ENCODE data around the gene PIANP.

DNA sequence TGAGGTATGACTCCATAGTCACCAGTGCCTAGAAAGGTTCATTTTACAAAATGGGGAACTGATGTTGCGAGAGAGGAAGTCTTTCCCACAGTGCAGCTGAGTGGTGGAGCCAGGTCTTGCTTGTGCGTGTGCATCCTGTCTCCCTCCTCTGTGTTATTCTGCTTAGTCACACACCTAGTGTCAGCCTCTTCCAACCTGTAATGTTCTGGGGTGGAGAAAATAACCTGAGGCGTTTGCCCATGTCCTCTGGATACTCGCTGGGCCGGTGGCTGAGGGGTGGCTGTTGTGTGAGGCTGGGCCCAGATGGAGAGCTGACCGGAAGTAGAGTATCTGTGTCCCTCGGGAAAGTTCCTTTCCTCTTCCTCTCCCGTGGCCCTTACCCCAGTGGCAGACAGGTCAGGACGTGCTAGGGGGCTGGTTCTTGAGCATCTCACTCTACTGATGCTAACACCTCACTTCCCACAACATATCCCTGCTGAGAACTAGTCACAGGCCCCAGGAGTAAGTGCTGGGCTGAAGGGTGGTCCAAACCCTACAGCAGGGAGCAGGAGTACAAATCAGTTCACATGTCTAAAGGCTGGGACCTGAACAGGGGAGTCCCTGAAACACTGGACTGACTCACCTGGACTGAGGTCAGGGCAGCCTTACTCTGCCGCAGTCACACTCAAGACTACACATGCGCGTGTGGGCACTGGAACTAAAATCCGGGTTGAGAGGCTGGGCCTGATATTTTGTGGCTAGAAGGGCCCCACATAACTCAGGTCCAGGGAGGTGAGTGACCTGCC lies 45.3 kb upstream of the PIANP start:
- TF ChIP-seq, protein P1, sequence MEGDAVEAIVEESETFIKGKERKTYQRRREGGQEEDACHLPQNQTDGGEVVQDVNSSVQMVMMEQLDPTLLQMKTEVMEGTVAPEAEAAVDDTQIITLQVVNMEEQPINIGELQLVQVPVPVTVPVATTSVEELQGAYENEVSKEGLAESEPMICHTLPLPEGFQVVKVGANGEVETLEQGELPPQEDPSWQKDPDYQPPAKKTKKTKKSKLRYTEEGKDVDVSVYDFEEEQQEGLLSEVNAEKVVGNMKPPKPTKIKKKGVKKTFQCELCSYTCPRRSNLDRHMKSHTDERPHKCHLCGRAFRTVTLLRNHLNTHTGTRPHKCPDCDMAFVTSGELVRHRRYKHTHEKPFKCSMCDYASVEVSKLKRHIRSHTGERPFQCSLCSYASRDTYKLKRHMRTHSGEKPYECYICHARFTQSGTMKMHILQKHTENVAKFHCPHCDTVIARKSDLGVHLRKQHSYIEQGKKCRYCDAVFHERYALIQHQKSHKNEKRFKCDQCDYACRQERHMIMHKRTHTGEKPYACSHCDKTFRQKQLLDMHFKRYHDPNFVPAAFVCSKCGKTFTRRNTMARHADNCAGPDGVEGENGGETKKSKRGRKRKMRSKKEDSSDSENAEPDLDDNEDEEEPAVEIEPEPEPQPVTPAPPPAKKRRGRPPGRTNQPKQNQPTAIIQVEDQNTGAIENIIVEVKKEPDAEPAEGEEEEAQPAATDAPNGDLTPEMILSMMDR (IDR thresholded peaks at IDR 0.05): no peak
- no peak for TF ChIP-seq POLR2A (IDR thresholded peaks at IDR 0.05)
